HG02970 (cell line): Measurements from ENCODE around the gene KDM6A.

Experiments
- ATAC-seq: cut with Tn5 transposase; IDR thresholded peaks from one replicate; pipeline ENCODE4 v1.9.1; 2021; ENCODE audit warnings: mild to moderate bottlenecking, moderate library complexity, moderate number of reproducible peaks; ENCODE audit not compliant: unreplicated experiment, low FRiP score

Gene KDM6A

GRCh38 chrX:45154033-45154360 is 281.0 kb downstream of the KDM6A start:
- no peak for ATAC-seq

GRCh38 chrX:45154462-45154861 is 281.5 kb downstream of the KDM6A start:
- no peak for ATAC-seq

- ATAC-seq = no peak
These were observed 284.7 kb downstream of the KDM6A start for GRCh38 chrX:45157647-45158046.
